HFFc6 (cell line): Measurements from ENCODE around the gene TMEM129. TPM values are rescaled to one million over a fixed set of nuclear protein-coding genes. Genes with fewer than 3 reads are reported as not detected.

Experiments used
- DNase-seq: peaks from one replicate; pipeline ENCODE4 v3.0.0-alpha.2; 2018
- H3K27ac Mint-ChIP-seq: 2 replicates; pipeline ENCODE4 v1.8.0; 2020; ENCODE audit warnings: mild to moderate bottlenecking, mixed read lengths
- H3K27me3 Mint-ChIP-seq: 2 replicates; pipeline ENCODE4 v1.8.0; 2021; ENCODE audit warnings: mild to moderate bottlenecking, moderate library complexity, mixed read lengths; ENCODE audit not compliant: insufficient read depth
- H3K36me3 Mint-ChIP-seq: 2 replicates; pipeline ENCODE4 v1.8.0; 2021; ENCODE audit warnings: low read depth, mixed read lengths
- H3K4me1 Mint-ChIP-seq: 2 replicates; pipeline ENCODE4 v1.8.0; 2020; ENCODE audit warnings: low read depth, mixed read lengths
- H3K4me3 Mint-ChIP-seq: 2 replicates; pipeline ENCODE4 v1.8.0; 2020; ENCODE audit warnings: mild to moderate bottlenecking, moderate library complexity, mixed read lengths
- H3K9me3 Mint-ChIP-seq: 2 replicates; pipeline ENCODE4 v1.8.0; 2020; ENCODE audit warnings: mild to moderate bottlenecking, mixed read lengths
- CTCF ChIP-seq: fragments of 200-600 bp; sonication (generic); IDR thresholded peaks from 2 replicates; pipeline ENCODE4 v1.5.0; 2021; ENCODE audit warnings: antibody characterized with exemption, mild to moderate bottlenecking
- total RNA-seq, 6 experiments: library from RNA; stranded (reverse); fragmentation: NEBNext Ultra II Directional; extraction: Animal tissue kit (Norgen Biotek cat#: 25700); gene quantifications; 2 replicates in 1 of 6; 3 replicates in 5 of 6; pipeline ENCODE4 v1.2.3, GENCODE V29; 2021

Gene TMEM129
- total RNA-seq, 6 experiments from 2014 or later = 24.6 to 36.7 (median 27.7) TPM

GRCh38 chr4:1745697-1746096 is 24.6 kb upstream of the TMEM129 start:
- DNase-seq = no peak
- Mint-ChIP-seq H3K4me3 (no peak overlapping the region), H3K9me3 (no peaks in the 10 kb centered on the region), H3K27ac (no peak overlapping the region), H3K36me3 (peaks cover 7% of the 10 kb centered on the region; the same call in 1 of the 2 replicates), H3K4me1 (no peaks in the 10 kb centered on the region), H3K27me3 (peaks cover 2% of the 10 kb centered on the region; the same call in 1 of the 2 replicates)
- TF ChIP-seq CTCF = no peak

- Mint-ChIP-seq H3K9me3 (no peaks in the 10 kb centered on the region), H3K27ac (no peak overlapping the region), H3K4me3 (no peak overlapping the region), H3K27me3 (peaks cover 2% of the 10 kb centered on the region; the same call in 1 of the 2 replicates), H3K4me1 (no peaks in the 10 kb centered on the region), H3K36me3 (peaks cover 9% of the 10 kb centered on the region; the same call in 1 of the 2 replicates)
- DNase-seq = no peak
- TF ChIP-seq CTCF = no peak
Measured at GRCh38 chr4:1745165-1745564, 24.0 kb upstream of the TMEM129 start.

GRCh38 chr4:1744552-1744951 is 23.4 kb upstream of the TMEM129 start:
- H3K27me3 Mint-ChIP-seq = peaks cover 2% of the 10 kb centered on the region; the same call in 1 of the 2 replicates
- DNase-seq = no peak

GRCh38 chr4:1743975-1744374 is 22.9 kb upstream of the TMEM129 start:
- no peak overlapping the region for H3K4me3 Mint-ChIP-seq
- no peak for DNase-seq
- no peaks in the 10 kb centered on the region for H3K4me1 Mint-ChIP-seq
- H3K27ac Mint-ChIP-seq = no peak overlapping the region
- H3K36me3 Mint-ChIP-seq = peaks cover 10% of the 10 kb centered on the region
- H3K27me3 Mint-ChIP-seq = peaks cover 2% of the 10 kb centered on the region; the same call in 1 of the 2 replicates
- TF ChIP-seq CTCF = no peak
- peaks cover 1% of the 10 kb centered on the region for H3K9me3 Mint-ChIP-seq

More at GRCh38 chr4:1744552-1744951, 23.4 kb upstream of the TMEM129 start:
- Mint-ChIP-seq H3K27ac (no peak overlapping the region), H3K4me1 (no peaks in the 10 kb centered on the region), H3K36me3 (peaks cover 9% of the 10 kb centered on the region; the same call in 1 of the 2 replicates), H3K9me3 (no peaks in the 10 kb centered on the region), H3K4me3 (no peak overlapping the region)
- TF ChIP-seq CTCF = no peak

- Mint-ChIP-seq H3K27me3 (peaks cover 3% of the 10 kb centered on the region), H3K4me1 (no peaks in the 10 kb centered on the region), H3K9me3 (peaks cover 5% of the 10 kb centered on the region), H3K4me3 (no peak overlapping the region), H3K27ac (no peak overlapping the region), H3K36me3 (peaks cover 15% of the 10 kb centered on the region)
- no peak for DNase-seq
- TF ChIP-seq CTCF = no peak
Measured at GRCh38 chr4:1743551-1743950, 22.4 kb upstream of the TMEM129 start.

- H3K4me1 Mint-ChIP-seq = no peaks in the 10 kb centered on the region
- TF ChIP-seq CTCF = no peak
- peaks cover 13% of the 10 kb centered on the region for H3K9me3 Mint-ChIP-seq
- DNase-seq = no peak
- H3K27me3 Mint-ChIP-seq = peaks cover 3% of the 10 kb centered on the region
- H3K4me3 Mint-ChIP-seq = no peak overlapping the region
- H3K27ac Mint-ChIP-seq = no peak overlapping the region
- peaks cover 21% of the 10 kb centered on the region for H3K36me3 Mint-ChIP-seq
Measured at GRCh38 chr4:1741208-1741607, 20.1 kb upstream of the TMEM129 start.
